ENCODE results near the gene DTD1.

Gene DTD1

DNA sequence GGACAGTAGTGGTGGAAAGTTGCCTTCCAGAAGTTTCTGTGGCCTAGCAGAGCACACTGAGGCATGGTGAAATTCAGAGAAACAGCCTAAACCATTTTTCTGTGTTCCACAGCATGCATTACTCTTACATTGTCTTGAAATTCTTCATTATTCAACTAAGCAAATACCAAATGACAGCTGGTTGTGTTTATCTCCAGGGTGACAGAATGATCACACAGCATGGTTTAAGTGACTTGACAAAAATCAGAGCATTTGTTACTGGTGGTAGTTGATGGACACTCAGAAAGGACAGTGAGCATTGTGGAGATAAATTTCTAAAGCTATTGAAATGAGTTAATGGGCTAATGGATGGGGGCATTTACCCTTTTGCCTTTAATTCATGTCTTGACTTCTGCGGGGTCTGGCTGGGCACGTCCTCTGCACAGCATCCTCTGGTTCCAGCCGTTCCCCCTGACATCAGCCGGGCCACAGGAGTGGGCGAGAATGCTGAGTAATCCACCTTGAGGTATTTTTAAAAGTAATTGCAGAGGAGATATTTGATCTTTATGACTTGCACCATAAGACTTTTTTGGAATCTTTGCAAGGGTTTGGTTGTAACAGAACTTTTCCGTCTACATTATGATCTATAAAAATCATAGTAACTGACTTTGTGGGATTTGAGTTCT lies 146.8 kb downstream of the DTD1 start:
- Histone ChIP-seq H3K9me3 (no peaks in the 10 kb centered on the region), H3K36me3 (no peaks in the 10 kb centered on the region), H3K27me3 (no peaks in the 10 kb centered on the region), H3K4me1 (no peaks in the 10 kb centered on the region; the same call in 1 of the 2 replicates), H3K4me3 (ENCODE audit: low read depth, low read length) (no peak overlapping the region)
- TF ChIP-seq, protein P1, sequence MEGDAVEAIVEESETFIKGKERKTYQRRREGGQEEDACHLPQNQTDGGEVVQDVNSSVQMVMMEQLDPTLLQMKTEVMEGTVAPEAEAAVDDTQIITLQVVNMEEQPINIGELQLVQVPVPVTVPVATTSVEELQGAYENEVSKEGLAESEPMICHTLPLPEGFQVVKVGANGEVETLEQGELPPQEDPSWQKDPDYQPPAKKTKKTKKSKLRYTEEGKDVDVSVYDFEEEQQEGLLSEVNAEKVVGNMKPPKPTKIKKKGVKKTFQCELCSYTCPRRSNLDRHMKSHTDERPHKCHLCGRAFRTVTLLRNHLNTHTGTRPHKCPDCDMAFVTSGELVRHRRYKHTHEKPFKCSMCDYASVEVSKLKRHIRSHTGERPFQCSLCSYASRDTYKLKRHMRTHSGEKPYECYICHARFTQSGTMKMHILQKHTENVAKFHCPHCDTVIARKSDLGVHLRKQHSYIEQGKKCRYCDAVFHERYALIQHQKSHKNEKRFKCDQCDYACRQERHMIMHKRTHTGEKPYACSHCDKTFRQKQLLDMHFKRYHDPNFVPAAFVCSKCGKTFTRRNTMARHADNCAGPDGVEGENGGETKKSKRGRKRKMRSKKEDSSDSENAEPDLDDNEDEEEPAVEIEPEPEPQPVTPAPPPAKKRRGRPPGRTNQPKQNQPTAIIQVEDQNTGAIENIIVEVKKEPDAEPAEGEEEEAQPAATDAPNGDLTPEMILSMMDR (IDR thresholded peaks at IDR 0.05; ENCODE audit: low read depth, low read length): no peak
- DNase-seq: no peak

DNA sequence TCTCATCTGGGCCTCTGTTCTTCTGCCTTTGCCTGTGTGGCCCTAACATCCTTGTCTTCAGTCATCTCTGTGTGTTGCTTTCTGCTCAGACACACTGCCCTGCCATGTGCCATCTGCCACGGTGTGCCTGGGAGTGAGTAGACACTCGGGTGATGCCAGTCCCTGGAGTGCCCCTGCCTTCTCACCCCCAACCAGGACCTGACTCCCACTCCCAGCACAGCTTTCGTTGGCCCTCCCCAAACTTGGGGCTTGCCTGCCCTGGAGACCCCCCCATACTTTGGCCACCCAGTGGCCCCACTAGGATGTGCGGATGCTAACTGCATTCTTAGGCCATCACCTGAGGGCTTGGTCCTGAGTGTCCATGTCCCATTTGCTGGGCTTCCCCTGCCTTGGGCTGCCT lies 149.3 kb downstream of the DTD1 start:
- no peaks in the 10 kb centered on the region for H3K27me3 ChIP-seq
- TF ChIP-seq, protein P1 (IDR thresholded peaks at IDR 0.05; ENCODE audit: low read depth, low read length): no peak
- no peaks in the 10 kb centered on the region for H3K36me3 ChIP-seq
- H3K4me1 ChIP-seq: no peaks in the 10 kb centered on the region; the same call in 1 of the 2 replicates
- H3K4me3 ChIP-seq (ENCODE audit: low read depth, low read length): no peak overlapping the region
- no peak for DNase-seq
- no peaks in the 10 kb centered on the region for H3K9me3 ChIP-seq

DNA sequence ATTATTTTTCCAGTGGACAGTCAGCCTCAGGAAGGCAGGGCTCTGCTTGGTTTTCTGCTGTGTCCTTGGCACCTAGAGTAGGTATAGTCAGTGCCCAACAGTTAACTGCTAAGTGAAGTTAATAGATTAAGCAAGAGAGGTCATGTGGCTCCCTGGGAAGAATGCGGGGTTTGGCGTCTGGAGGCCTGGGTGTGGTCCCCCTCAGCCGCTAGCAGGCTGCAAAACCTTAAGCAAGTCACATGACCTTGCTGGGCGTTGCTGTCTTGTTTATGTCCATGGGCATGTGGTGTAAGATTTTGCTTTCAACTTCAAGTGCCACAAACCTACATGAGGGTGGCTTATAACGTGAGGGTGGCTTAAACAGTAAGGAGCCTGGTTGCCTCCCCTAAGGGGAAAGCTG lies 150.2 kb downstream of the DTD1 start:
- TF ChIP-seq, protein P1 (IDR thresholded peaks at IDR 0.05; ENCODE audit: low read depth, low read length): no peak
- H3K4me3 ChIP-seq (ENCODE audit: low read depth, low read length): no peak overlapping the region
- H3K9me3 ChIP-seq: no peaks in the 10 kb centered on the region
- H3K27me3 ChIP-seq: no peaks in the 10 kb centered on the region
- H3K36me3 ChIP-seq: no peaks in the 10 kb centered on the region
- H3K4me1 ChIP-seq: no peaks in the 10 kb centered on the region; the same call in 1 of the 2 replicates
- no peak for DNase-seq

DNA sequence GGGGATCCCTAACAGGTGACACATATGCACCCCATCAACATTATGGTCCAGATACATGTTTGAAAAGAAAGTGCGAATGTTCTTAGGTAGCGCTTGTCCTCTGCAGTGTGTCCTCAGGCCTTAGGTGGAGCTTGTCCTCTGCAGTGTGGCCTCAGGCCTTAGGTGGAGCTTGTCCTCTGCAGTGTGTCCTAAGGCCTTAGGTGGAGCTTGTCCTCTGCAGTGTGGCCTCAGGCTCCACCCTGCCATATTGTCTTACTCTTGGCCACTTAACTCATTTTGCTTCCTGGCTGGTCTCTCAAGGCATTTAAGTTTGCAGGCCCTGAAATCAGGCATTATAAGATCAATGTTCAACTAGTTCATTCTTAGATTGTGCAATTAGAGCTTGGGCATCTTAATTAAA lies 151.0 kb downstream of the DTD1 start:
- Histone ChIP-seq H3K4me1 (no peaks in the 10 kb centered on the region; the same call in 1 of the 2 replicates), H3K27me3 (no peaks in the 10 kb centered on the region), H3K9me3 (no peaks in the 10 kb centered on the region), H3K4me3 (ENCODE audit: low read depth, low read length) (no peak overlapping the region), H3K36me3 (no peaks in the 10 kb centered on the region)
- TF ChIP-seq, protein P1 (IDR thresholded peaks at IDR 0.05; ENCODE audit: low read depth, low read length): no peak
- DNase-seq: no peak

DNA sequence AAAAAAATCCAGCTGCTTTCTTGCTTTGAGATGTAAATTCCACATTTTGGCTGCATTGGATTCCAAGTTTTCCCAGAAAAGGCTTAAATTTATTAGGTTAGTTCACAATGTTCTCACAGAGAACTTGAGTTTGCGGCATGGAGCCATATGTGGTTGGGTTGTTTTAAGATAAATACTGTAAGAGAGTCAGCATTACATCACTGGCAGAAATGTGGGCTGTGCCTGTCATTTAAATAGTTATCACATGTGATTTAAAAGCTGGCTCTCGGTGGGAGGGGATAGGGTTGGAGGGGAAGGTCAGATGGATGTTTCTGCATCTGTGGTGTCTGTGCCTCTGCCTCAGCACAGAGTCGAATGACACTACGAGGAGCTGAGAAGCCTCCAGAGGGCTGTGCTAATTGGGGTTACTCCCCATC lies 151.9 kb downstream of the DTD1 start:
- H3K27me3 ChIP-seq: no peaks in the 10 kb centered on the region
- TF ChIP-seq, protein P1 (IDR thresholded peaks at IDR 0.05; ENCODE audit: low read depth, low read length): no peak
- no peaks in the 10 kb centered on the region for H3K9me3 ChIP-seq
- H3K4me3 ChIP-seq (ENCODE audit: low read depth, low read length): no peak overlapping the region
- no peaks in the 10 kb centered on the region for H3K4me1 ChIP-seq
- no peak for DNase-seq
- H3K36me3 ChIP-seq: no peaks in the 10 kb centered on the region; the same call in 1 of the 2 replicates

DNA sequence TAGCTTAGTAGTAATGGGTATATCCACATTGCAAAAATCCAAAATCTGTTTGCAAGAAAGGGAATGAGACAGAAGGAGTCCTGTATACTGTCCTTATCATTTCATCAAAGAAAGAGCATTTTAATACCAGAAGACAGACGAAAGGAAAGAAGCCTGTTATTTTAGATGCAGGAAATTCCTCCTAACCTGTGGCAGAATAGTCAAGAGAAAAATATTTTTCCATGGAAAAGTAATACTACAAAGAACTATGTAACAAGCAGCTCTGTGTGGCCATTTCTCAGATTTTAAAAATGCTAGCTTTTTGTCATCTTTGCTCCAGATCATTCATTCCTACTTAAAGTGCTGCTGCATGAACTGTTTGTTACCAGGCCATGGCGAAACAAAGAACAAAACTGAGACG lies 152.9 kb downstream of the DTD1 start:
- no peak for DNase-seq
- Histone ChIP-seq H3K9me3 (no peaks in the 10 kb centered on the region), H3K4me1 (no peaks in the 10 kb centered on the region), H3K27me3 (no peaks in the 10 kb centered on the region), H3K36me3 (no peaks in the 10 kb centered on the region; the same call in 1 of the 2 replicates), H3K4me3 (ENCODE audit: low read depth, low read length) (no peak overlapping the region)
- TF ChIP-seq, protein P1 (IDR thresholded peaks at IDR 0.05; ENCODE audit: low read depth, low read length): no peak

Data from BE2C (cell line).